Measurements from ENCODE around the gene CFAP69.

Gene CFAP69, protein sequence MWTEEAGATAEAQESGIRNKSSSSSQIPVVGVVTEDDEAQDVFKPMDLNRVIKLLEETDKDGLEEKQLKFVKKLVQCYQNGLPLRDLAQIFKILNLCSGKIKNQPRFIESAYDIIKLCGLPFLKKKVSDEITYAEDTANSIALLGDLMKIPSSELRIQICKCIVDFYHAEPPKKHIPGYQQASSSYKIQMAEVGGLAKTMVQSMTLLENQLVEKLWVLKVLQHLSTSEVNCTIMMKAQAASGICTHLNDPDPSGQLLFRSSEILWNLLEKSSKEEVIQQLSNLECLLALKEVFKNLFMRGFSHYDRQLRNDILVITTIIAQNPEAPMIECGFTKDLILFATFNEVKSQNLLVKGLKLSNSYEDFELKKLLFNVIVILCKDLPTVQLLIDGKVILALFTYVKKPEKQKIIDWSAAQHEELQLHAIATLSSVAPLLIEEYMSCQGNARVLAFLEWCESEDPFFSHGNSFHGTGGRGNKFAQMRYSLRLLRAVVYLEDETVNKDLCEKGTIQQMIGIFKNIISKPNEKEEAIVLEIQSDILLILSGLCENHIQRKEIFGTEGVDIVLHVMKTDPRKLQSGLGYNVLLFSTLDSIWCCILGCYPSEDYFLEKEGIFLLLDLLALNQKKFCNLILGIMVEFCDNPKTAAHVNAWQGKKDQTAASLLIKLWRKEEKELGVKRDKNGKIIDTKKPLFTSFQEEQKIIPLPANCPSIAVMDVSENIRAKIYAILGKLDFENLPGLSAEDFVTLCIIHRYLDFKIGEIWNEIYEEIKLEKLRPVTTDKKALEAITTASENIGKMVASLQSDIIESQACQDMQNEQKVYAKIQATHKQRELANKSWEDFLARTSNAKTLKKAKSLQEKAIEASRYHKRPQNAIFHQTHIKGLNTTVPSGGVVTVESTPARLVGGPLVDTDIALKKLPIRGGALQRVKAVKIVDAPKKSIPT

DNA sequence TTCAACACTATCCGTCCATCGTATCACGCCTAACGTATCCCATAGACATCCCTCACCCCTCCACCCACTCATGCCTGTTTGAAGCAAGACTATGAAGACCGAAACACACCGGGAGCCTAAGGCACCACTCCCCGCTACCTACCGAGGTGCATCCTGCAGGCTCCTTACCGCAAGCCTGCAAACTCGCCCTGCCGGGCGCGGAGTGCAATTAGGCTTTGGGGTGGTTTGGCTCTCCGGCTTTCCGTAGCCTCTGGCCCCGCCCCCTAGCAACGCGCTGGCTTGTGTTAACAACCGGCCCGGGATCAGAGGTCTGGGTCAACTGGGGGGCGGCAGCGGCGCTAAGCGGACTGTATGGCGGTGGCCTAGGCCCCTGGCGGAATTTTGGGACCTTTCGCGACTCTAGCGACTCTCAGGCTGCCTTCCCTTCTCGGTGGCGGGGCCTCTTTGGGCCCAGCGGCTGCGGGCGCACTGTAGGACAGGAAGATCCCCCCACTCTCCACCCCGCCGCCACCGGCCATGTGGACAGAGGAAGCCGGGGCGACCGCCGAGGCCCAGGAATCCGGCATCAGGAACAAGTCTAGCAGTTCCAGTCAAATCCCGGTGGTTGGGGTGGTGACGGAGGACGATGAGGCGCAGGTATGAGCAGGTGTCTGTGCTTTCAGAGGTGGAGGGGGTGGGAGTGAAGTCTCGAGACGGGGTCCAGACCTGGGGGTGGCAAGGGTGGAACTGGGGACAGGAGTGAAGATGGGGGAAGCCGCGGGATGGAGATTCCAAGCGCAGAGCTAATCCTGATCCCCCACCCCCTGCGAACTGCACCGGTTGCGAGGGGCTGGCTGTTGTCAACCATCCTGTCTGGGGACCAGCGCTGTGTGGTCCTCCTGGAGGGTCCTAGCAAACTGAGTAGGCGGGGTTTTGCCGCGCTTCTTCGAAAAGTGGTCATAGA, at the start of gene CFAP69:
TSS of gene CFAP69 (plus strand) at position 266 of the 943 bp plus-strand sequence. CDS start at position 517, 251 bp downstream.
- DNase-seq (ENCODE audit: low read depth, low spot score), result peak; percentile 49

DNA sequence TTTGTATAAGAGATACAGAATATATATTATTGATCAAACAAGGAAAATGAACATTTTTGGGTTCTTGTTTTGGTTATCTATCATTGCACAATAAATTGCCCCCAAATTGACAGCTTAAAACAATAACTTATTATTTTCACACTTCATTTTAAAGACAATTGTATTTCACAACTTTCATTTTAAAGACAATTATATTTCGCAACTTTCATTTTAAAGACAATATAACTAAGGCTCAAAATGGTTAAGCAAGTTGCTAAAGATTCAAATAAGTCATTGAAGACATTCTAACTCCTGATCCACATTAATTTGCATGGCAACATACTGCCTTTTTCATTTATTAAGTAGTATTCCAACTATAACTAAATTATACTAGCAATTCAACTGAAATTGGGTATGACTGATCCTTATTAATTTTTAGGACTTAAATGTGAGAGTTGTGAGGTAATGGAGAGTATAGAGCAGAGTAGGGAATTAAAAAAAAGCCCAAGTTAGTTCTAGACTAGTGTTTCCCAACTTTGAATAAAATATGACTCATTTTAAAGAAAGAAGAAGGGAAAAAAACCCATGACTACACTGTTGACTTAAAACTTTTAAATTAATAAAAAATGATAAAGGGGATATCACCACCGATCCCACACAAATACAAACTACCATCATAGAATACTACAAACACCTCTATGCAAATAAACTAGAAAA, 43.3 kb upstream of the CFAP69 start:
- no peak for DNase-seq (ENCODE audit: low read depth, low spot score)

DNA sequence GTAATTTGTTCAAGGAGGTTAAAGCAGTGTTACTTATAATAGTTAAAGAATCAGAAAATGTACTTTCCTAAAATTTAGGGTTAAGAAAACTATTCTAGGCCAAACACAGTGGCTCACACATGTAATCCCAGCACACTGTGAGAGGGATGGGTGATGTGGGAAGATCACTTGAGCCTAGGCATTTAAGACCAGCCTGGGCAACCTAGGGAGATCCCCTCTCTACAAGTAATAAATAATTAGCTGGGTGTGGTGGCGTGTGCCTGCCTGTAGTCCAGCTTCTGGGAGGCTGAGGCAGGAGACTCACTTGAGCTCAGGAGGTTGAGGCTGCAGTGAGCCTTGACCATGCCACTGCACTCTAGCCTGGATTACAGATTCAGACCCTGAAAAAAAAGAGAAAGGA, 37.0 kb upstream of the CFAP69 start:
- DNase-seq (ENCODE audit: low read depth, low spot score), result no peak

DNA sequence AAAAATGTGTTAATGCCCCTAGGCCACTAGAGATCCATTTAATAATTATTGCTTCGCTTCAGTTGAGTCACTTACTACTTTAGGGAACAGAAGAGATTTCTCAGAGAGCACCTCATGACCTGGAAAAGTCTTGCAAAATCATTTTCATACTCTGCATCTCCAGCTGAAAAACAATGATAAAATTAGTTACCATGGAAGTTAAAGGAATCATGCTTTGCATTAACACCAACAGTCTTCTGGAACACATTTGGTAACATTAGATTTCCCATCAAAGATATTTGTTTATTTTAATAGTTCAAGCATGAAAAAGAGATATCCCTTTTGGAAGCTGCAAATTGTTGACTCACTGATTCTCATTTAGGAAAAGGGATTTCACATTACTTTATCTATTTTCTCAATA, 35.2 kb upstream of the CFAP69 start:
- DNase-seq (ENCODE audit: low read depth, low spot score), result no peak

DNA sequence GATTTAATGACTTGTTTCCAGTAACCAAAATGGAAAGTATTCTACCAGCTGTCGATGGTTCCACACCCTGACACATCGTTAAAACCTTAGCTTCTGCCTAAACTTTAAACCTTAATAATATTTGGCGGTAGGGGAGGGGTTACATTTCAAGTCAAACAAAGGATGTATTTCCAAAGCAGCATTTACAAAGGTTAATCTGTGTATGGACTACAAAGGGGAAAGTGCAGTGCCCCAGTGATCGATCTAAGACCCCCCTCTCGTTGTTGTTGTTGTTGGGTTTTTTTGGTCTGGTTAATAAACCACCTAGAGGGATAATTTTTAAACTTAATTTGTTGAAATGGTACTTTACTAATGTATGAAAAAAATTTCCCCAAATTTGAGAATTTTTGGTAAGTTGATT, 34.5 kb upstream of the CFAP69 start:
- DNase-seq (ENCODE audit: low read depth, low spot score), result no peak

DNA sequence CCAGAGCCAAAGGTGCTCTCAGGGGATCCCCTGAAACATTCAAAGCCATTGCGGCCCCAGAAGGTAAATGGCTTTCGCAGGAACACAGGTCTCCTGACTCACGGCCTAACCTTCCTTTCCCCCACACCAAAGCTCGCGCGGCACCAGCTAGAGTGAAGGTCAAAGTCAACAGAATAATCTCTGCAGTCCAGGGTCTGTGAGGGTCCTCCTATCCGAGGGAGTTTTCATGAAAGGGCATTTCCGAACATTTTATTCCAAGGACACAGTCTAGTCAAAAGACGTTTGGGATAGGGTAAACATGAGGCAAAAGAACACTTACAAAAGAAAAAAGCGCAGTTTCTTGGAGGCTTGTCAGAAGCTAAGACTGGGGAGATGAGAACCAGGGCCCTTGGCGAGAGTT, 34.0 kb upstream of the CFAP69 start:
- no peak for DNase-seq (ENCODE audit: low read depth, low spot score)

DNA sequence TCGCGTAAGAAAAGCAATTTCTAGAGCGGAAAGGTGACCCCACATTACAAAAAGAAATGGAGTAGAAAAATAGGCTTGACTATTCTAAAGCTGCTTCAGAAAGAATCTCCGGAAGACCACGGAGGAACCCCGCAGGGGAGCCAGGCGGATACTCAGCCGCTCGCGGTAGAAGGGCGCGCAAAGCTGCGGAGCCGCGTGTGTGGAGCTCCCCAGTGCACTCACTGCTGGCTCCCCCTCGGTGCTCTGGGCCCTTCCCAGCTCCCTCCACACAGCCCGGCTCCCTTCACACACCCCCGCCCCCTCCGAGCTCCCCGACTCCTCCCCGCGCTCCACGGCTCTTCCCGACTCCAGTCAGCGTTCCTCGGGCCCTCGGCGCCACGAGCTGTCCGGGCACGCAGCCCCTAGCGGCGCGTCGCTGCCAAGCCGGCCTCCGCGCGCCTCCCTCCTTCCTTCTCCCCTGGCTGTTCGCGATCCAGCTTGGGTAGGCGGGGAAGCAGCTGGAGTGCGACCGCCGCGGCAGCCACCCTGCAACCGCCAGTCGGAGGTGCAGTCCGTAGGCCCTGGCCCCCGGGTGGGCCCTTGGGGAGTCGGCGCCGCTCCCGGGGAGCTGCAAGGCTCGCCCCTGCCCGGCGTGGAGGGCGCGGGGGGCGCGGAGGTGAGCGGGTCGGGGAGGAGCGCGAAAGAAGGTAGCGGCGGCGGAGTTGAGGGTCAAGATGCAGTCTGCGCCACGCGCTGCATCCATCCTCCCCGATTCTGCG, 33.4 kb upstream of the CFAP69 start, which contains the start of gene STEAP2:
TSS of gene STEAP2 (plus strand) at position 350 of the 758 bp plus-strand sequence. CDS start 13,343 bp downstream, outside the sequence.
- DNase-seq (ENCODE audit: low read depth, low spot score), result no peak

DNA sequence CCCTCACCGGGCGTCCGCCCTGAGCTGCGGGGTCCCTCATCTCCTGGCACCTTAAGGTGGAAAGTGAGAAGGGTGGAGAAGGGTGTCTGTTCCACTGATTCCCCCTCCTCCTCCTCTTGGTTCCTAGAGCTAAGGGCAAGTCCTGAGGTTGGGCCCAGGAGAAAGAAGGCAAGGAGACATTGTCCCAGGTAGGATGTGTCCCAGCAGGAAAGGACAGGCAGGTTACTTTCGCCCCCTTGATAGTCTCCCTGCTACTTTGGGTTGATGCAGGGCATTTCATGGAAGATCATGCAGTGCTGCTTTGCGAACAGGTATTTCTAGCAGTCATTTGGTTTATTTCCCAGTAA, 32.9 kb upstream of the CFAP69 start:
- no peak for DNase-seq (ENCODE audit: low read depth, low spot score)

DNA sequence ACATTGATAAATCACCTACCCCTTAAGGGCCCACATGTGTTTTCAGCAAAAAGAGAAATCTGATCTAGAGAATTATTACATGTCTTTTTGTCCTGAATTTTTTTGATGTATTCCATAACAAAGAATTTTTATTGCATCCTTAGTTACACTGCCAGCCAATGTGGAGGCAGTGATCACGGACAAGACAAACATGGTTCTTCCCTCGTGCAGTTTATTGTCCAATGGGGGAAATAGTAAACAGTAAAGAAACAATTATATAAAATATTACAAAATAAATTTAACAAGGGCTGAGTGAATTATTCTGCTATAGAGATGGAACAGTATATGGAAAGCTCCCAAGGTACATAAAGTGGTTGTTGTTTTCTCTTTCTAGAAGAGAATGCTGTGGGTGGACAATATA, 31.5 kb upstream of the CFAP69 start:
- DNase-seq (ENCODE audit: low read depth, low spot score), result no peak

DNA sequence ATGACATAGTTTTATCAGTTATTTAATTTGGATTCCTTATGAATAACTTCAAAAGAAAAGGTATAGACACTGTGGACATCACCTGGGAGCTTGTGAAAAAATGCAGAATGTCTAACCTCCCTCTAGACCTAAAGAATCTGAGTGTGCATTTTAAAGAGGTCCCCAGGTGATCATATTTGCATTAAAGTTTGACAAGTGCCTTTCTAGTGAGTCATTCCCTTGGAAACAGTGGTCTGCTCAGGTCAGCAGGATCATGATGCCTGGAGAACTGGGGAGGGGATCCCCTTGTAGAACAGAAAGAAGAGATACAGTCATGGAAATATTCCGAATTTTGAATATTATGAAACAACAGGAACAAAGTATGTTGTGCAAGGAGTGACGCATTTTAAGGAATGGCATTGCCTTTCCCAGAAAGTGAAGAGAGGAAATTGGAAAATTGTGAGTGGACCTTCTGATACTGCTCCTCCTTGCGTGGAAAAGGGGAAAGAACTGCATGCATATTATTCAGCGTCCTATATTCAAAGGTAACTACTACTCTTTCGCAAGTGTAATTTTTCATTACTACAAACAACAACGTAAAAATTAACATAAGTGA, 28.8 kb upstream of the CFAP69 start:
- no peak for DNase-seq (ENCODE audit: low read depth, low spot score)

DNA sequence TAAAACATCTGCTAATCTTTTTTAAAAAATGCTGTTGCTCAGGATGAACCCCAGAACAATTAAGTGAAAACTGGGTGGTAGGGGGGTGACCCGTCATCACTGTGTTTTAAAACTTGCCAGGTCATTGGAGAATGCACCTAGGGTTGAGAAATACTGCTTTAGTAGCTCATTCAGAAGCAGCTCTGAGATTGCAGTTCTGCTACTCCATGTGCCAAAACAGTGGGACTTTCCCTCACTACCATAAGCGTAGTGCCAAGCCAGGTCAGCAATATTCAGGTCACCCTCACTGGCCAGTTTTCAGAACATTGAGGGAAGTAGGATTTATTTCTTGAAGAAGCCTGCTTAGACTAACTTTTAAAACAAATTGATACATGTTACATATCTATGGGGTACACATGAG, 28.2 kb upstream of the CFAP69 start:
- DNase-seq (ENCODE audit: low read depth, low spot score), result no peak

DNA sequence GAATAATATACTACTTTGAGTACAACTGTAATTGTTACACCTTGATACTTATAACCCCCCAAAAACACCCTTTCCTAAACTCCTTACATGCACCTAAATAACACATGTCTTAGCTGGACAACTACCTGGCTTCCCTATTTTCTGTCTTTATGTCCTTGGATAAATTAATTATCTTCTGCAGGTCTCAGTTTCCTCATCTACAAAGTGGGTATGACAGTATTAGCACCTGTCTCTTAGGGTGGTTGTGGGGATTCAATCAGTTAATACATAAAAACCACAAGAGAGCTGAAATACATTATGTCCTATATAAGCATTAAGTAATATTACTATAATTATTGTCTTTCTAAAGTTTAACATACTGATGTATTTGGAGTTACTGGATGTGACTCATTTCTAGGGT, 22.6 kb upstream of the CFAP69 start:
- no peak for DNase-seq (ENCODE audit: low read depth, low spot score)

DNA sequence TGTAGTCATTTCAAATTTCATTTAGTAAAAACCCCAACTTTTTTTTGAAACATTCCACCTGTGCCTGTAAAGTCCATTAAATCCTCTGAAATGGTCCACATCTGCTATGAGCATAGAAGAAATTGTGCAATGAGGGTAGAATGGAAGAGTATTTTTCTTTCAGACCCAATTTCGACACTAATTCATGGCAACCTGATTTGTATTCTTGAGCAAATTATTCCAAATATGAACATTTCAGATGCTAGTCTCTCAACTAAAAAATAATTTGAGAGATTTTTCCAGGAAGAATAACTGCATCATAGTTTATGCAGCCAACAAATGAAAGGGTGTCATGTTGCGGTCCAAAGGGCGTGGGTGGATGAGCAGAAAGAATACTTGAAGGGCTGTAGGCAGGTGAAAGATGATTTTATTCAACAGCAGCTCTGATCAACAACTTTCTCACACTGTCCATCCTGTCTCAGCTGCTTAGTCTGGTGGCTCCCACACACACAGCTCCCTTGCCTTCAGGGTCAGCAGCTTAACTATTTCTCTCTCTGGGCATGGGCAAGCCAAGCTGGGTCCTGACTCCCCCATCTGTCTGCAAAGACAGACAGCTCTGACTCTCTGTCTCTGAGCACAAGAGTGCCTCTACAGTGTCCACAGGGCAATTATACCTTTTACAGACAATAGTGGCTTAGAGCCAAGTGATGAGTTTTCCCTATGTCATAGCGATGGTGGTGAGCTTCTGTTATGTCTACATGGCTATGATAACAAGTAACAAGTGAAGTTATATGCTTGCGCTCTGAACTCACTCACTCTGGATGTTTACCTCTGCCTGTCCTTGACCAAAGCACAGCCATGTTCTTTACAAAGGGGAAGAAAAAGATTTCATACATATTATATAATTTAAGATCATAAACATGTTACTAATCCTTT, 21.9 kb upstream of the CFAP69 start:
- DNase-seq (ENCODE audit: low read depth, low spot score), result no peak

DNA sequence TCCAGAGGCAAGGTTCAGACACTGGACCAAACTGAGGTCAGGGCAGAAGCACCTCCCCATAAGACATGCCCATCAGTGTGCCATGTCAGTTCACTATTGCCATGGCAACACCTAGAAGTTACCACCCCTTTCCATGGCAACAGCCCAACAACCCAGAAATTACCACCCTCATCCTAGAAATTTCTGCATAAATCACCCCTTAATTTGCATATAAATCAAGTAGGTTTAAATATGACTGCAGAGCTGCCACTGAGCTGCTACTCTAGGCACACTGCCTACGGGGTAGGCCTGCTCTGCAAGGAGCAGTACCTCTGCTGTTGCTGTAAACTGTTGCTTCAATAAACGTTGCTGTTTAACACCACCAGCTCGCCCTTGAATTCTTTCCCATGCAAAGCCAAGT, 20.8 kb upstream of the CFAP69 start:
- no peak for DNase-seq (ENCODE audit: low read depth, low spot score)

DNA sequence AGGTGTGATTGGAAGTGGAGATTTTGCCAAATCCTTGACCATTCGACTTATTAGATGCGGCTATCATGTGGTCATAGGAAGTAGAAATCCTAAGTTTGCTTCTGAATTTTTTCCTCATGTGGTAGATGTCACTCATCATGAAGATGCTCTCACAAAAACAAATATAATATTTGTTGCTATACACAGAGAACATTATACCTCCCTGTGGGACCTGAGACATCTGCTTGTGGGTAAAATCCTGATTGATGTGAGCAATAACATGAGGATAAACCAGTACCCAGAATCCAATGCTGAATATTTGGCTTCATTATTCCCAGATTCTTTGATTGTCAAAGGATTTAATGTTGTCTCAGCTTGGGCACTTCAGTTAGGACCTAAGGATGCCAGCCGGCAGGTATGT, 19.8 kb upstream of the CFAP69 start:
- DNase-seq (ENCODE audit: low read depth, low spot score), result no peak

DNA sequence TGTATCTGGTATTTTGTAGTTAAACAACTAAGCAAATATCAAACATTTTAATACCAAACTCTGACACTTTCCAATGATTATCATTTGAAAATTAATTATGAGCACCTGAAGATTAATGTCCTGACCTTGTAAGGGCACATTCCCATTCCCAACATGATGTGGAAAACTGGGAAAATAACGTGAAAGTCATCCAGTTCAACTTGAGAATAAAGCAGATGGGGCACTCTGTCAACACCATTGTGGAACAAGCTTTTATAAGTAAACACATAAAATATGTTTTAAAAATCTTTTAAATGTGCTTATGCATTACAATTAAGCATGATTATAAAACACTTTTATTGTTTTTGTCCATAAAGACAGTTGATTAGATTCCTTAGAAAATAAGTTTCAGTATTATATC, 19.4 kb upstream of the CFAP69 start:
- DNase-seq (ENCODE audit: low read depth, low spot score), result no peak

DNA sequence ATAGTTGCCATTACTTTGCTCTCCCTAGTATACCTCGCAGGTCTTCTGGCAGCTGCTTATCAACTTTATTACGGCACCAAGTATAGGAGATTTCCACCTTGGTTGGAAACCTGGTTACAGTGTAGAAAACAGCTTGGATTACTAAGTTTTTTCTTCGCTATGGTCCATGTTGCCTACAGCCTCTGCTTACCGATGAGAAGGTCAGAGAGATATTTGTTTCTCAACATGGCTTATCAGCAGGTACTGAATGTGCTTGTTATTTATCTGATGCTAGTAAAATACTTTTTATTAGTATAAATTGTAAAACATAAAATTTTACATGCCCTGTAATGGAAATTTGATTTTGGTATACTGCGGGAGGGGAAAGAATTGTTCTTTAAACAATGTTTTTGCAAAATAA, 17.7 kb upstream of the CFAP69 start:
- no peak for DNase-seq (ENCODE audit: low read depth, low spot score)

DNA sequence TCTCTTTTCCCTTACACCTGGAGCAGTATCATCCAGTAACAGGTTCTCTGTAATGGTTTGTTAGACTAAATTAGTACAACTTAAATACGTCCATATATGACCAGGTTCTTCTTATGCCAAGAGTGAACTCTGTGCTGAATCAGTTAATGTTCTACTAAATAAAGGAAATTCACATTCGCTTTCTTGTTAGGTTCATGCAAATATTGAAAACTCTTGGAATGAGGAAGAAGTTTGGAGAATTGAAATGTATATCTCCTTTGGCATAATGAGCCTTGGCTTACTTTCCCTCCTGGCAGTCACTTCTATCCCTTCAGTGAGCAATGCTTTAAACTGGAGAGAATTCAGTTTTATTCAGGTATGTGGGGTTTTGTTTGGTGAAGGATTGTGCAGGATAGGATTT, 15.3 kb upstream of the CFAP69 start:
- DNase-seq (ENCODE audit: low read depth, low spot score), result no peak

DNA sequence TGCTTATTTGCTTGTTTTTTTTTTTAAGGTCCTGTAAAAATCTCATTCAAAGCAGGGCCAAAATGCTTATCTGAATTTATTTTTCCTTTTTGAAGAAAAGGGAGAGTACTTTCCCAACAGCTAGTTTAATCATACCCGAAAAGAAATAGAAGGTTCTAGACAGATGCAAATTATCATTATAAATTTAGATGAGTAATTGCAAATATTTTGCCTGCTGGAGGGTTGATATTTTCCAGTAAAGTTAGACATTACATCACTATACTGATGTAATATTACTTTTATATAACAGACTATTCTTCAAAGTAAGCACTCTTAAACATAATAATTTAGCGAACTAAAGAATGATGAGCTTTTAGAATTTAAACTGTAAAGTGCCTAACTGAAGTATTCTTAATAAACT, 14.1 kb upstream of the CFAP69 start:
- no peak for DNase-seq (ENCODE audit: low read depth, low spot score)
